ENCODE results near the gene SLC25A25.
"Not testable (repeated sequence)": the region's sequence is repeated elsewhere in the genome, so short reads cannot be mapped to it uniquely, and the experiment has no call there.

The SLC25A25 gene

DNA sequence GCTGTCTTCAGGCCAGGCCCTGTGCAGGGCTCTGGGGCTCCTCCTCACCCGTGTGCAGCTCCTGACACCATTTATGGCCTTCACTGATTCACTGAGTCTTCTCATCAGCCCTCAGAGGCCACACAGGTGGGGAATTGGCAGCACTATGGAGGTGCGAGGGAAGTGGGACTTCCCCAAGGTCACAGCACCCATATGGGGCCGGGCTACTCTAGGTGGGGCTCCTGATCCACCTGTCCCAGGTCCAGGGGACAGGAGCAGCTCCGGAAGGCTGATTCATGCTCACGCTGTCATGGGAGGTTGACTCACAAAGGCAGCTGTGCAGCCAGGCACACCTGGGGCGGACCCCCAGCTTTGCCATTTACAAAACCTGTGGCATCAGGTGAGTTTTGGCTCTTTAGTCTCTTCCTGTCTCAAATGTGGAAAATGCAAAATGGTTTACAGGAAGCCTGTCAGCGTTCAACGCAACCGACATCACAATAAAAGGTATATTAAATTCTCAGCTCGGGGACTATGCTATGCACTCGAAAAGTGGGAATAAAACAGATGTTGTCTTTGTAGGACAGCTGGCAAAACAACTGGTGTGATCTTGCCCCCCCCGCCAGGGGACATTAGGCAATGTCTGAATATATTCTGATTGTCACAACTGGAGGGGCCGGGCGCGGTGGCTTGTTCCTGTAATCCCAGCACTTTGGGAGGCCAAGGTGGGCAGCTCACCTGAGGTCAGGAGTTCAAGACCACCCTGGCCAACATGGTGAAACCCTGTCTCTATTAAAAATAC, 15.9 kb upstream of the SLC25A25 start:
- H3K4me3 ChIP-seq (ENCODE audit: low read depth, low read length), result no peak overlapping the region

GRCh38 chr9:128053560-128053959, 14.5 kb upstream of the SLC25A25 start:
- H3K4me3 ChIP-seq (ENCODE audit: low read depth, low read length), result no peak overlapping the region

- H3K4me3 ChIP-seq (ENCODE audit: low read depth, low read length), result no peak overlapping the region
These were observed 13.9 kb upstream of the SLC25A25 start for GRCh38 chr9:128054087-128054486.

DNA sequence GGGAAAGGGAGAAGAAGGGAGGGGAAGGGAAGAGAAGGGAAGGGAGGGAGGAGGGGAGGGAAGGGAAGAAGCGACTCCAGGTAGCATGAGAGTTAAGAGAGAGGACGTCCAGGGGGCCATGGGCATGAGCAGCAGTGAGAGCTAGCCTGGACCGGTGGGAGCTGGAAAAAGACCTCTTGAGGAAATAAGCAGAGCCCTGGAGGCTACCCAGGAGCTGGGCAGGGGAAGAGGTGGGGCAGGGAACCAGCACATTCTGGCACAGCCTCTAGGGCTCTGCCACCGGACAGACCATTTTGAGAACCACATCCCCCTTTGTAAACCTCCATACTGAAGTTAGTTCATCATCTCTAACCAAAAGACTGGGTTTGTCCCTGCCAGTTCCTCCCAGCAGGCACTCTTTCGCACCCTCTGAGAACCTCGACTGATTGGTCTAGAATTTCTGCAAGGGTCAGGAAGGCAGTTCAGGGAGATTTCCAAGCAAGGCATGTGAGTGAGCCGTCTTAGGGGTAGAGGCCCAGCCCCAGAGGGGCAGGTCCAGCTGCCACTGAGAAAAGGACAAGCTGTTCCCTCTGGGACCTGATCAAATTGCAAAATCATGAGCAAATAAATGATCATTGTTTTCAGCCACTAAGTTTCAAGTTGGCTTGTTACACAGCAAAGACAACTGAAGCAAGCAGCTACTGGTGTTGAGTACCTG, 12.5 kb upstream of the SLC25A25 start:
- H3K4me3 ChIP-seq (ENCODE audit: low read depth, low read length), result no peak overlapping the region

GRCh38 chr9:128056086-128056485, 11.9 kb upstream of the SLC25A25 start:
- H3K4me3 ChIP-seq (ENCODE audit: low read depth, low read length), result no peak overlapping the region

- no peak overlapping the region for H3K4me3 ChIP-seq (ENCODE audit: low read depth, low read length)
These were observed 10.9 kb upstream of the SLC25A25 start for GRCh38 chr9:128056887-128057723.

GRCh38 chr9:128057724-128058409, 10.2 kb upstream of the SLC25A25 start:
- no peak overlapping the region for H3K4me3 ChIP-seq (ENCODE audit: low read depth, low read length)

GRCh38 chr9:128059365-128059983, 8.6 kb upstream of the SLC25A25 start:
- no peak overlapping the region for H3K4me3 ChIP-seq (ENCODE audit: low read depth, low read length)

DNA sequence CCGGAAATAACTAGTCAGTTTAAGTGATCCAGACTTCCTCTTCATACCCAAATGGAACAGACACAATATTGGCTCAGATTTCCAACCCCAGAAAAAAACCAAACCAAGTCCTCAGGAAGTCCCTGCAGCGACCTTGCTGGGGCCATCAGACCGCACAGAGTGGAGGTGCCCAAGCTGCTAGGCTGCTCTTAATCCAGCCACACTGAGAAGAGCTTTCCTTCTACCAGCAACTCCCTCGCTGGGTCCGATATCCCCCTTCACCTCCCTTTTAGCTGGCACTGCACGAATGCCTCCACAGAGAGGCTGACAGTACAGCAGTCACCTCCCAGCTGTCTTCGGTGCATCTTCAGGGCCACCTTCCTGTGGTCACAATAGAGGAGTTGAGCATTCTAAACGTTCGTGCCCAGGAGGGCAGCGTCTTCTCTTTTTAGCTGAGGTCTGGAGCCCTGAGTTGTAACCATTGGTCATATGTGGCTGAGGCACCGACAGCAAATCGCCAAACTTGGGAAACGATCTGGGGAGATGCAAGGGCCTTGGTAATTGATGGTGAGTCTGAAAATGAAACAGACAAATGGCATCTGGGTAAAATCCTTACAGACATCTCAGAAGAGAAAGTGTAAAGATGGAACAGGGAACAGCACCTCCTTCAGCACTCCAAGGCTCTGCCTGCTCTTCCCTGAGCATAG, 6.6 kb upstream of the SLC25A25 start:
- no peak overlapping the region for H3K4me3 ChIP-seq (ENCODE audit: low read depth, low read length)

DNA sequence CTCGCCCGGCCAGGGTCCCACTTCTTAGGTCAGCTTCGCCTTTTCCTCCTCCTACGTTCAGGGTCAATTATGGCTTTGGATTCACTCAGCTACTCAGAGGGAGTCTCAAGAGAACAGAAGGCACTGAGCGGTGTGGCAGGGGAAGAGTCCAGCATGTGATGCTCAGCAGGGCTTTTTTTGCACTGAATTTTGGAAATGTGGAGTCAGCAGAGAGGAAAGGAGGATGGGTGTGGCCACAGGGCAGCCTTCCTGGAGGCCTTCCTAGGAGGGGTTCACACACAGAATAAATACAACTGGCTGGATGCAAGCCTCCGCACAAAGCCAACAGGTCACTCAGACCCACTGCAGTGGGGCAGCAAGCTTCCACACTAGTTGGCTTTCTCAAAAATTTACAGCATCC, 5.8 kb upstream of the SLC25A25 start:
- H3K4me3 ChIP-seq (ENCODE audit: low read depth, low read length), result no peak overlapping the region

GRCh38 chr9:128062846-128063831, 4.9 kb upstream of the SLC25A25 start:
- H3K4me3 ChIP-seq (ENCODE audit: low read depth, low read length), result no peak overlapping the region

DNA sequence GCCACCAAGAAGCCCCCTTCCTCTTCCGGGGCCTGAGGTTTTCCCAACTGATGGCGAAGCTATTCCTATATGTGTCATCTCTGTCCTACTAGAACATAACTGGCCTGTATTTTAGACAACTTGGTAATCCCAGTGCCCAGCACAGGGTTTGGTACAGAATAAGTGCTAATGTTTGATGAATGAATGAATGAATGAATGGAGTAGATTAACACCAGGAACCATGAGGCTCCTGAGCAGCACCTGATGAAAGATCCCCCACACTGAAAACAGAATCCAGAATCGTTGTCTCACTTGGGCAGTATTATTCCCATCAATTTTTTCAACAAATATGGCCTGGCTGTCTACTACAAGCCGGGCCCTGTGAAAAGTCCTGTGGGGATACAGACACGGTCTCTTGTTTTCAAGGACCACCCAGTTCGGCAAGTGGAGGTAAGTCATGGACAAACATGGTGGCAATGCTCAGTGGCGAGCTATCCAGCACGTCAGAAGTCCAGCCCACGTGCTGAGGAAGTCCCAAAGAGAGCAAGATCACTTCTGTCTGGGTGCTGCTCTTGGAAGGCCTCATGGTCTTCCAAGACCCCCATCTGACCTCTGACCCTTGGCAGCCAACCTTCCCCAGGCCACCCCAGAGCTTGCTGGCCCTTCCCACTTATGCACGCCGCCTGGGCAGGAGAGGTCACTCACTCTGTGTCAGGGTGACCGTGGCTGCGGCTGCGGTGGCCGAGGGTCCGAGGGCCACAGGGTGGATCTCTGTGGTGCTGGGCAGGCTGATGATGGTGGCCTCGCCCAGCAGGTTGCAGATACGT, 1.9 kb upstream of the SLC25A25 start:
- H3K4me3 ChIP-seq (ENCODE audit: low read depth, low read length), result no peak overlapping the region

DNA sequence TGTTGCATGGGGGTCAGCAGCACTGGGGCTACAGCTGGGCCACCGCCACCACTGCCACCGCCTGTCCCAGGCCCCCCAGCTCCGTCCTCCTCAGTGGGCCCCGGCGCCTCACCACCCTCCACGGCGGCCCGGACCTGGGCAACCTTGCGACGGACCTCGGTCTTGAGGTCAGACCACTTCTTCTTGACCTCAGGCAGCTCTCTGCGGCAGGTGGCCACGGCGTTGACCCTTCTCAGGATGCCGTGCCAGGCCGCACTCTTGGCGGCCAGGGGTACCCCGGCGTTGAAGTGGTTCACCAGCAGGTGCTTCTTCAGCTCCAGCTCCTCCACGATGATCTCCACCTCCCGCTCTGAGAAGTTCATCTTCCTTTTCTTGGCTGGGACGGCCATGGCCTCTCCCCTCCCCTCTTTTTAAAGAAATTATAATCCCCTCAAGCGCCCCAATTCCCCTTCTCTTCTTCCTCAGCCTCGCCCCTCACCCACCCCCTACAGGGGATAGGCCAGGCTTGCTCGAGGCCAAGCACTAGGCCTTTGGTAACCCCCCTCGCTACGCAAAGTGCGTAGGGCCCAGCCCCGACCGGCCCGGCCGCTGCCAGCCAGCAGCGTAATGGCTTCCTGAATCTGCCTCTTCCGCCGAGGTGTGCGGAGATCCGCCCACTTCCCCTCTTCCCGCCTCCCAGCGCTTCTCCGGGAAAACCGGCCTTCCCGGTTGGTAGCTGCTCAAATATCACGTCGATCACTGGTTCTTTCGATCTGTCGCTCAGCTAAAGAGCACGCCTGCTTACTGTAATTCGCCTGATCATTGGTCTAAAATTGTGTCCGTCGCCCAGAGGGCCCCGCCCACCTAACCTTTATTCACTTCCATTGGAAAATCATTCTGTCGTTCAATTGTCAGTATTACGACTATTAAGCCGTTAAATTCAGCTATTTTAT, 1.1 kb upstream of the SLC25A25 start, which contains the start of gene NAIF1:
TSS of gene NAIF1 (minus strand) at position 608 of the 932 bp plus-strand sequence. CDS start at position 389, 219 bp downstream.
- peak within 1 kb of the TSS; percentile 76 for H3K4me3 ChIP-seq (ENCODE audit: low read depth, low read length)

GRCh38 chr9:128068386-128069205, 564 bp downstream of the SLC25A25 start:
- peak overlapping the region; percentile 72 for H3K4me3 ChIP-seq (ENCODE audit: low read depth, low read length)

- no peak overlapping the region for H3K4me3 ChIP-seq (ENCODE audit: low read depth, low read length)
These were observed 2.8 kb downstream of the SLC25A25 start for GRCh38 chr9:128070874-128071273.

DNA sequence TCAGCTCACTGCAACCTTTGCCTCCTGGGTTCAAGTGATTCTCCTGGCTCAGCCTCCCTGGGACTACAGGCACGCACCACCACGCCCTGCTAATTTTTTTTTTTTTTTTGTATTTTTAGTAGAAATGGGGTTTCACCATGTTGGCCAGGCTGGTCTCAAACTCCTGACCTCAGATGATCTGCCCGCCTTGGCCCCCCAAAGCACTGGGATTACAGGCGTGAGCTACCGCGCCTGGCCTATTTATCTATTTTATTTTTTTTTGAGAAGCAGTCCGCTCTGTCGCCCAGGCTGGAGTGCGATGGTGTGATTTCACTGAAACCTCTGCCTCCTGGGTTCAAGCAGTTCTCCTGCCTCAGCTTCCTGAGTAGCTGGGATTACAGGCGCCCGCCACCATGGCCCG, 3.4 kb downstream of the SLC25A25 start:
- not testable (repeated sequence) for H3K4me3 ChIP-seq (ENCODE audit: low read depth, low read length)
